Gastrocnemius medialis (tissue), 4 donors: ENCODE results near the gene CNTF. TPM values are rescaled to one million over a fixed set of nuclear protein-coding genes. Genes with fewer than 3 reads are reported as not detected.
"Not testable (repeated sequence)": the region's sequence is repeated elsewhere in the genome, so short reads cannot be mapped to it uniquely, and the experiment has no call there.

ENCODE experiments used
- ATAC-seq, 2 donors: fragments of 150-250 bp; one replicate each; pipeline ENCODE4 v1.9.1; 2016
- DNase-seq, 2 donors: peaks; one replicate each; pipeline ENCODE4 v3.0.0-alpha.2; 2019
- H3K27ac ChIP-seq, 4 donors: fragments of 200-600 bp; sonication (generic); 1 replicate in 1 of 4; 2 replicates in 3 of 4; pipeline ENCODE4 v1.5.1; 2016 to 2018; ENCODE audit warnings: mild to moderate bottlenecking in 2 of 4, moderate library complexity in 1 of 4
- H3K27me3 ChIP-seq, 3 donors: fragments of 200-600 bp; sonication (generic) in 2 of 3; 1 replicate in 1 of 3; 2 replicates in 2 of 3; pipeline versions ENCODE4 v1.5.1 to v1.6.0; 2016 to 2019; ENCODE audit warnings: mild to moderate bottlenecking in 1 of 3, moderate library complexity in 1 of 3
- H3K36me3 ChIP-seq, 2 donors: fragments of 200-600 bp; sonication (generic) in 1 of 2; one replicate each; pipeline ENCODE4 v1.5.1; 2017 to 2018
- H3K4me1 ChIP-seq, 2 donors: fragments of 200-600 bp; sonication (generic) in 1 of 2; one replicate each; pipeline ENCODE4 v1.5.1; 2016 to 2017; ENCODE audit warnings: mild to moderate bottlenecking in 2 of 2
- H3K4me3 ChIP-seq, 4 donors: fragments of 200-600 bp; sonication (generic) in 3 of 4; 1 replicate in 1 of 4; 2 replicates in 3 of 4; pipeline ENCODE4 v1.5.1; 2016 to 2019; ENCODE audit warnings: mild to moderate bottlenecking in 2 of 4
- H3K9me3 ChIP-seq, 3 donors: fragments of 200-600 bp; sonication (generic) in 2 of 3; 1 replicate in 1 of 3; 2 replicates in 2 of 3; pipeline ENCODE4 v1.5.1; 2016 to 2019
- POLR2A ChIP-seq, 2 donors: fragments of 450-650 bp; IDR thresholded peaks; one replicate each; pipeline ENCODE4 v1.6.1; 2017; ENCODE audit warnings: antibody characterized with exemption in 2 of 2, mild to moderate bottlenecking in 2 of 2, moderate library complexity in 2 of 2
- in situ Hi-C, 4 donors: fragments of 200-750 bp; cut with MboI; loops; one replicate each; pipeline versions ENCODE4 v1.15.0 to v1.8.0; 2017; ENCODE audit warnings: low sequenced_read_pairs in 4 of 4
- intact Hi-C: fragments of 100-400 bp; cut with DNase I; formaldehyde crosslinking; loops from one replicate; pipeline ENCODE4 v1.15.1; 2023; ENCODE audit warnings: low total_unique reads
- total RNA-seq, 4 donors: library from RNA; depleted of rRNA; stranded (reverse); fragments of >200 nt; gene quantifications; one replicate each; pipeline versions ENCODE4 v1.1.0 to v1.2.3, GENCODE V29; 2016
- TF ChIP-seq, protein P1 (sequence below), 5 experiments: fragments of 450-650 bp in 3 of 5; fragments of 200-600 bp in 2 of 5; sonication (generic) in 2 of 5; IDR thresholded peaks in 4 of 5; conservative IDR thresholded peaks in 1 of 5; 1 replicate in 4 of 5; 2 replicates in 1 of 5; pipeline ENCODE4 v1.5.1; 2016 to 2019; ENCODE audit warnings: antibody characterized with exemption in 5 of 5, mild to moderate bottlenecking in 3 of 5, moderate library complexity in 3 of 5

CNTF gene, protein sequence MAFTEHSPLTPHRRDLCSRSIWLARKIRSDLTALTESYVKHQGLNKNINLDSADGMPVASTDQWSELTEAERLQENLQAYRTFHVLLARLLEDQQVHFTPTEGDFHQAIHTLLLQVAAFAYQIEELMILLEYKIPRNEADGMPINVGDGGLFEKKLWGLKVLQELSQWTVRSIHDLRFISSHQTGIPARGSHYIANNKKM
- 1 to 10 TPM; 3.2 to 8.5 (median 4.0) TPM for total RNA-seq

DNA sequence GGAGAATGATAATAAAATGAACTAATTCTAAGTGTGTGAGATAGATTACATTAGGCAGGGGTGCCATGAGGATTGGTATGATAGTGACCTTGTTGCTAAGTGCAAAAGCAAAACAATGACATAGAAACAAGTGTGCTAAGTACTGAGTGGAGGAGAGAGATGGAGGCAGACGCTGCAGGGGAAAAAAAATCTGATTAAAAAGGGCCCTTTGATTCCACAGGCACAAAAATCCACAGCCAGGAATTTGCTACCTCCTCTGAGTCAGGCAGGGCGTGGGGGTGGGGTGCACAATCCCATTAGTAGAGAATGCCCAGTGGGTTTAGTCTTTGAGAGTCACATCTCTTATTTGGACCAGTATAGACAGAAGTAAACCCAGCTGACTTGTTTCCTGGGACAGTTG lies at the start of gene CNTF:
TSS of gene CNTF (plus strand) at position 322 of the 400 bp plus-strand sequence. CDS start 88 bp downstream, outside the sequence.
- peaks cover 15 to 39% of the 10 kb centered on the region in 2 donors for H3K4me1 ChIP-seq
- in situ Hi-C loops, result loop anchor here in 1 of 4 donors (10.0 kb wide), 1 partner anchor 48 kb away; the partner anchor contains the start of genes LPXN and ZFP91
- ATAC-seq (no peak), DNase-seq (no peak)
- intact Hi-C loops, result no loop called here
- H3K27me3 ChIP-seq, result no peaks in the 10 kb centered on the region
- H3K4me3 ChIP-seq, result no peak within 1 kb of the TSS
- no peak within 1 kb of the TSS for H3K27ac ChIP-seq
- TF ChIP-seq, protein P1, sequence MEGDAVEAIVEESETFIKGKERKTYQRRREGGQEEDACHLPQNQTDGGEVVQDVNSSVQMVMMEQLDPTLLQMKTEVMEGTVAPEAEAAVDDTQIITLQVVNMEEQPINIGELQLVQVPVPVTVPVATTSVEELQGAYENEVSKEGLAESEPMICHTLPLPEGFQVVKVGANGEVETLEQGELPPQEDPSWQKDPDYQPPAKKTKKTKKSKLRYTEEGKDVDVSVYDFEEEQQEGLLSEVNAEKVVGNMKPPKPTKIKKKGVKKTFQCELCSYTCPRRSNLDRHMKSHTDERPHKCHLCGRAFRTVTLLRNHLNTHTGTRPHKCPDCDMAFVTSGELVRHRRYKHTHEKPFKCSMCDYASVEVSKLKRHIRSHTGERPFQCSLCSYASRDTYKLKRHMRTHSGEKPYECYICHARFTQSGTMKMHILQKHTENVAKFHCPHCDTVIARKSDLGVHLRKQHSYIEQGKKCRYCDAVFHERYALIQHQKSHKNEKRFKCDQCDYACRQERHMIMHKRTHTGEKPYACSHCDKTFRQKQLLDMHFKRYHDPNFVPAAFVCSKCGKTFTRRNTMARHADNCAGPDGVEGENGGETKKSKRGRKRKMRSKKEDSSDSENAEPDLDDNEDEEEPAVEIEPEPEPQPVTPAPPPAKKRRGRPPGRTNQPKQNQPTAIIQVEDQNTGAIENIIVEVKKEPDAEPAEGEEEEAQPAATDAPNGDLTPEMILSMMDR (IDR thresholded peaks at IDR 0.05 in 4 of 5, conservative IDR thresholded peaks at IDR 0.05 in 1 of 5), result no peak
- TF ChIP-seq POLR2A (IDR thresholded peaks at IDR 0.05), result no peak
- H3K9me3 ChIP-seq, result no peaks in the 10 kb centered on the region
- H3K36me3 ChIP-seq, result peaks cover 3 to 57% of the 10 kb centered on the region in 2 donors

GRCh38 chr11:58572906-58573305 lies 49.6 kb upstream of the CNTF start:
- not testable (repeated sequence) for H3K4me3 ChIP-seq, H3K27me3 ChIP-seq, H3K9me3 ChIP-seq, DNase-seq, ATAC-seq
- intact Hi-C loops (loop anchor here (10.0 kb wide), 1 partner anchor 992 kb away; no protein-coding TSS in a partner anchor), in situ Hi-C loops (loop anchor here (10.0 to 25.0 kb wide), 3 partner anchors 52 to 564 kb away; partner anchors contain the start of genes CNTF (in 1 of the 4) and FAM111A (in 1 of the 4))
- peaks cover 0 to 15% of the 10 kb centered on the region in 2 donors for H3K36me3 ChIP-seq
- H3K4me1 ChIP-seq, result peaks cover 42 to 45% of the 10 kb centered on the region in 2 donors
- H3K27ac ChIP-seq, result peak overlapping the region; percentile 63 to 100 (median 99)

GRCh38 chr11:58573451-58574104 lies 48.9 kb upstream of the CNTF start:
- DNase-seq (peak; percentile 22 to 46), ATAC-seq (no peak)
- no peaks in the 10 kb centered on the region for H3K27me3 ChIP-seq
- H3K27ac ChIP-seq, result peak overlapping the region; percentile 63 to 100 (median 99)
- peaks cover 0 to 15% of the 10 kb centered on the region in 2 donors for H3K36me3 ChIP-seq
- intact Hi-C loops, result loop anchor here (10.0 kb wide), 1 partner anchor 991 kb away; no protein-coding TSS in a partner anchor
- H3K4me3 ChIP-seq, result no peak overlapping the region
- TF ChIP-seq, protein P1 (IDR thresholded peaks at IDR 0.05 in 4 of 5, conservative IDR thresholded peaks at IDR 0.05 in 1 of 5), result no peak
- no peak for TF ChIP-seq POLR2A (IDR thresholded peaks at IDR 0.05)
- in situ Hi-C loops, result loop anchor here (10.0 to 25.0 kb wide), 3 partner anchors 51 to 564 kb away; partner anchors contain the start of genes CNTF (in 1 of the 4) and FAM111A (in 1 of the 4)
- no peaks in the 10 kb centered on the region for H3K9me3 ChIP-seq
- peaks cover 42 to 45% of the 10 kb centered on the region in 2 donors for H3K4me1 ChIP-seq

DNA sequence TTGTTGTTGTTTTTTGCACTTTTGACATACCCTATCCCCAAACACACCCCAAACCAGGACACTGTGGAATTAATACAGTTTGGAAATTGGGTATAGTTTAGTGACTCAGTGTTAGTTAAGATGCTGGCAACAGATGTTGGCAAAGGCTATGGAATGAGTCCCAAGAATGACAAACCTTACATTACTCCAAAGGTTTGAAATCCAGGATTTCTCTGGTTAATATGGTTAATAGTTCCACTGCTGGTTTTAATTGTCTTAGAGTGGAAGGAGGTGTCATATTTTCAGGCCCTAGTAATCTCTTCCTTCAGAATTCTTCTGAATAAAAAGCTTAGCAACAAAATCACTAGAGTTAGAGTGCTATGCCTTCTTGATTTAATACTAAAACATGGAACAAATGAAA lies 47.6 kb upstream of the CNTF start:
- Histone ChIP-seq H3K9me3 (no peaks in the 10 kb centered on the region), H3K36me3 (peaks cover 0 to 3% of the 10 kb centered on the region in 2 donors), H3K4me3 (no peak overlapping the region), H3K27me3 (no peaks in the 10 kb centered on the region), H3K4me1 (peaks cover 42 to 45% of the 10 kb centered on the region in 2 donors), H3K27ac (peak overlapping the region; percentile 63 to 100 (median 99))
- intact Hi-C loops (loop anchor here (5.0 to 10.0 kb wide), 5 partner anchors 567 to 1092 kb away; partner anchors contain the start of genes FAM111A, MED19, OSBP and PATL1), in situ Hi-C loops (loop anchor here (5.0 to 25.0 kb wide), 6 partner anchors 50 to 913 kb away; partner anchors contain the start of genes CLP1 (in 1 of the 4), CNTF (in 1 of the 4), FAM111A (in 1 of the 4) and MED19 (in 1 of the 4))
- ATAC-seq, result no peak
- TF ChIP-seq, protein P1 (IDR thresholded peaks at IDR 0.05 in 4 of 5, conservative IDR thresholded peaks at IDR 0.05 in 1 of 5), result no peak
- TF ChIP-seq POLR2A (IDR thresholded peaks at IDR 0.05), result no peak
- no peak for DNase-seq
